Measurements from ENCODE around the gene BMPR1B. TPM values are rescaled to one million over a fixed set of nuclear protein-coding genes. Genes with fewer than 3 reads are reported as not detected.

The BMPR1B gene
- total RNA-seq, 2 donors from 2014 or later = 0.10 to 0.24 TPM

DNA sequence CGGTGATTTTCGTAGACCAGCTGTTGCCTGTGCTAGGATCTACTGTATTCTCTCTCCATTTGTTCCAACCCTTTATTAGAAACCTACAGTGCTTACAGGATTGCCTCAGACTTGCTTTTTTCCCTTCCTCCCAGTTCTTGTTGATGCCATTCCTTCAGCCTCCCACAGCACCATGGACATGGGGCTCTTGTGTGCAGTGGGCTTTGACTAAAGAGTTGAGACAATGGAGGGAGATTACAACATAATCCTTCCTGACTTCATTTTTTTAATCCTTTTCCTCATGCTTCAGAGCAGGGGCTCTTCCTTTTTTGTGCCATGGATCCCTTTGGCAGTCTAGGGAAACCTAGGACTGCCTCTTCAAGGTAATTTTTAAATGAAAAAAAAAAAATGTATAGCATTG is 92.1 kb downstream of the BMPR1B start:
- Histone ChIP-seq H3K9me3 (no peaks in the 10 kb centered on the region), H3K4me3 (no peak overlapping the region), H3K4me1 (no peaks in the 10 kb centered on the region), H3K9ac (ENCODE audit: low read depth in 2 of 2, low read length in 2 of 2) (no peak overlapping the region), H3K27me3 (no peaks in the 10 kb centered on the region), H3K36me3 (no peaks in the 10 kb centered on the region), H3K27ac (no peak overlapping the region)
- TF ChIP-seq, protein P1, sequence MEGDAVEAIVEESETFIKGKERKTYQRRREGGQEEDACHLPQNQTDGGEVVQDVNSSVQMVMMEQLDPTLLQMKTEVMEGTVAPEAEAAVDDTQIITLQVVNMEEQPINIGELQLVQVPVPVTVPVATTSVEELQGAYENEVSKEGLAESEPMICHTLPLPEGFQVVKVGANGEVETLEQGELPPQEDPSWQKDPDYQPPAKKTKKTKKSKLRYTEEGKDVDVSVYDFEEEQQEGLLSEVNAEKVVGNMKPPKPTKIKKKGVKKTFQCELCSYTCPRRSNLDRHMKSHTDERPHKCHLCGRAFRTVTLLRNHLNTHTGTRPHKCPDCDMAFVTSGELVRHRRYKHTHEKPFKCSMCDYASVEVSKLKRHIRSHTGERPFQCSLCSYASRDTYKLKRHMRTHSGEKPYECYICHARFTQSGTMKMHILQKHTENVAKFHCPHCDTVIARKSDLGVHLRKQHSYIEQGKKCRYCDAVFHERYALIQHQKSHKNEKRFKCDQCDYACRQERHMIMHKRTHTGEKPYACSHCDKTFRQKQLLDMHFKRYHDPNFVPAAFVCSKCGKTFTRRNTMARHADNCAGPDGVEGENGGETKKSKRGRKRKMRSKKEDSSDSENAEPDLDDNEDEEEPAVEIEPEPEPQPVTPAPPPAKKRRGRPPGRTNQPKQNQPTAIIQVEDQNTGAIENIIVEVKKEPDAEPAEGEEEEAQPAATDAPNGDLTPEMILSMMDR (IDR thresholded peaks at IDR 0.05) = no peak
- intact Hi-C loops (cut with DNase I) = no loop called here
- no peak for DNase-seq

DNA sequence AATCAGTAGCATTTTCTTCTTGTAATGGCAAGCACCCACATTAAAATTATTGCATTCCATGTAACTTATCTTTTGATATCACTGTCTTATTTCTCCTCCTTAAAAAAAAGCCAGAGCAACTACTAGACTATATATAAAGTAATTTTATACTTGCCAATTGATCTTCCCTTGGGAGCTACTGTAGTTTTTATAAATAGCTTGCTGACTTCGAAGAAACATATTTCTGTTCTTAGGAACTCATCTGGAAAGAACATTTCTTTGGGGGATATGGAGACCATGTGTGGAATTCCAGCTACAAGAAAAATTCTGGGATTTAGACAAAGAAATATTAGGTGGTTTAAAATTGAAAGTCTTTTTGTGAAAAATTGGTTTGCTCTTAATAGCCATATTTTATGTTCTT is 94.9 kb downstream of the BMPR1B start:
- TF ChIP-seq, protein P1 (IDR thresholded peaks at IDR 0.05) = no peak
- Histone ChIP-seq H3K27ac (no peak overlapping the region), H3K27me3 (no peaks in the 10 kb centered on the region), H3K4me1 (no peaks in the 10 kb centered on the region), H3K4me3 (no peak overlapping the region), H3K36me3 (no peaks in the 10 kb centered on the region), H3K9ac (ENCODE audit: low read depth in 2 of 2, low read length in 2 of 2) (no peak overlapping the region), H3K9me3 (no peaks in the 10 kb centered on the region)
- DNase-seq = no peak
- intact Hi-C loops (cut with DNase I) = no loop called here

DNA sequence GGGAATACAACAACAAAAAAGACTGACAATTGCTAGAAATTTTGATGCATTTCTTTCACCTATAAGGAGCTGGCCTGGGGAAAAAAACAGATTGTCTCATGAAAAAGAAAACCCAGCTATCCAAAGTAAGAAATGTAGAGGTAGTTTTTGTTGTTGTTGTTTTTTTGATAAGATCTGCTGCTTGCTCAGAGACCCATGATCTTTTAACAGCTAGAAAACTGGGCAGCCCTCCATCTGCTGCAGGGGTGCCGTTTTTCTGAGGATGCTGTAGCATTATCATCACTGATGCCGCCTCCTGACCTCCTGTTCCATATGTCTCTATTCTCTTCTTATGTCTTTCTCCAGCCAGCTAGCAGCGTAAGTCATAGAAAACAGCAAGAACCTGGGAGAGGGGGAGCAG is 98.3 kb downstream of the BMPR1B start:
- Histone ChIP-seq H3K4me3 (no peak overlapping the region), H3K9ac (ENCODE audit: low read depth in 2 of 2, low read length in 2 of 2) (no peak overlapping the region), H3K4me1 (no peaks in the 10 kb centered on the region), H3K27me3 (no peaks in the 10 kb centered on the region), H3K27ac (no peak overlapping the region), H3K9me3 (no peaks in the 10 kb centered on the region), H3K36me3 (no peaks in the 10 kb centered on the region)
- TF ChIP-seq, protein P1 (IDR thresholded peaks at IDR 0.05) = no peak
- intact Hi-C loops (cut with DNase I) = no loop called here
- no peak for DNase-seq

DNA sequence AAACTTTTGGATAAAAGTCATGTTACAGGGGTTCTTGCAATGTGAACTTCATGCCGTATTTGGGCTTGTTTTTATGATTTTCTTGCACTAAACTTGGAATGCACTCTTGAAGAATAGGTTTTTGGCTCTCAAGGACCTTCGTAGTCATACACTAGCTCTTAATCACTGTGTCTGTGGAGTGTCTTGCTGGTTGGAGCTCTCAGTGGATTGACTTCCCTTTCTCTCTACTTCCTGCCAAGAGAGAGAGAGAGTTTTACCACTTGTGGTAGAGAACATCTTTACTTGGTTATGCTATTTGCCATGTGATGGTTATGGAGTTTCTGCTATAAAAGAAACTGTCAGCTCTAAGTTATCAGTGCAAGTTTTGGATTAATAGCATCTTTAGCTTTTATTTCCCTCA is 112.4 kb downstream of the BMPR1B start:
- Histone ChIP-seq H3K9ac (ENCODE audit: low read depth in 2 of 2, low read length in 2 of 2) (no peak overlapping the region), H3K36me3 (no peaks in the 10 kb centered on the region), H3K27ac (no peak overlapping the region), H3K4me3 (no peak overlapping the region), H3K9me3 (no peaks in the 10 kb centered on the region), H3K27me3 (no peaks in the 10 kb centered on the region), H3K4me1 (no peaks in the 10 kb centered on the region)
- no peak for DNase-seq
- intact Hi-C loops (cut with DNase I) = no loop called here
- TF ChIP-seq, protein P1 (IDR thresholded peaks at IDR 0.05) = no peak

DNA sequence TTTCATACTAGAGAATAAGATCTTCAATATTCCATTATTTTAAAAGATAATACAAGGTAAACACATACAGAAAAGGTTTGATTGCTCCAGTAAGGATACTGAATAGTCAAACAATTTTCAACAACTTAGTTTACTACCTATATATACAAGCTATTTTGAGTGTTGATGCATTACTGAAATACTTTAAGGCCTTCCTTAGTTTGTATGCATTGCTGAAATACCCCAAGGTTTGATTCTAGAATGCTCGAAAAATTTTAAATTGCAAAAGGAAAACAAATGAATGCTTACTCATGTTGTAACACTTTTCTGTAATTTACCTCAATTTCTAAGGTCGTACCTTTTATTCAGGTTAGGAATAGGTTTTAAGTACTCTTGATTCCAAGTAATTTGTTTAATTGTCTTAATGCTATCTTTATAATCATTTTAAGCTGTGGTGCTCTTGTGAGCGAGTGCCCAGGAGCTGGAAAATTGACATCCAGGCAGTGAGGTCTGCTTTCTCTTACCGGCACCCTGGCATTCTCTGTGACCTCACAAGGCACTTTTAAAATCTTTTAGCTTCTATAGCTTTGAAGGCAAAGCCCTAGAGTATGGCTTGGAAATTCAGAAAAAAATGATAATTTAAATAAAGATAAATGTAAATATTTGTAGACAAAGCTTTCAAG is 114.0 kb downstream of the BMPR1B start:
- intact Hi-C loops (cut with DNase I) = no loop called here
- no peak overlapping the region for H3K4me3 ChIP-seq
- DNase-seq = no peak
- H3K27ac ChIP-seq = no peak overlapping the region
- H3K9me3 ChIP-seq = no peaks in the 10 kb centered on the region
- no peaks in the 10 kb centered on the region for H3K4me1 ChIP-seq
- no peaks in the 10 kb centered on the region for H3K36me3 ChIP-seq
- no peaks in the 10 kb centered on the region for H3K27me3 ChIP-seq
- TF ChIP-seq, protein P1 (IDR thresholded peaks at IDR 0.05) = no peak
- no peak overlapping the region for H3K9ac ChIP-seq (ENCODE audit: low read depth in 2 of 2, low read length in 2 of 2)
